Body of pancreas (tissue), 4 donors: ENCODE measurements around the gene AKAP8. TPM values are rescaled to one million over a fixed set of nuclear protein-coding genes. Genes with fewer than 3 reads are reported as not detected.
"Not testable (repeated sequence)": the region's sequence is repeated elsewhere in the genome, so short reads cannot be mapped to it uniquely, and the experiment has no call there.

Experiments used
- ATAC-seq: fragments of 150-250 bp; one replicate; pipeline ENCODE4 v1.9.1; 2016
- DNase-seq, 4 donors: peaks; one replicate each; pipeline ENCODE4 v3.0.0-alpha.2; 2019
- H3K27ac ChIP-seq, 4 donors: fragments of 200-600 bp; sonication (generic); 1 replicate in 3 of 4; 2 replicates in 1 of 4; pipeline versions ENCODE4 v1.5.1 to v1.6.1; 2016 to 2019; ENCODE audit warnings: mild to moderate bottlenecking in 1 of 4, mixed read lengths in 1 of 4, moderate library complexity in 1 of 4
- H3K27me3 ChIP-seq, 2 donors: fragments of 200-600 bp; sonication (generic); one replicate each; pipeline ENCODE4 v1.6.0; 2016; ENCODE audit warnings: mild to moderate bottlenecking in 1 of 2
- H3K36me3 ChIP-seq, 2 donors: fragments of 200-600 bp; sonication (generic); replicated peaks in 1 of 2; 2 replicates each; pipeline ENCODE4 v1.5.1; 2016; ENCODE audit warnings: low read depth in 2 of 2; ENCODE audit not compliant: insufficient read depth in 1 of 2
- H3K4me1 ChIP-seq: fragments of 200-600 bp; sonication (generic); one replicate; pipeline ENCODE4 v1.6.0; 2016
- H3K4me3 ChIP-seq, 2 donors: fragments of 200-600 bp; sonication (generic); 1 replicate in 1 of 2; 2 replicates in 1 of 2; pipeline ENCODE4 v1.5.1; 2016 to 2019
- H3K9me3 ChIP-seq, 3 donors: fragments of 200-600 bp; sonication (generic); 1 replicate in 2 of 3; 2 replicates in 1 of 3; pipeline ENCODE4 v1.5.1; 2016
- POLR2A ChIP-seq, 3 donors: fragments of 450-650 bp; IDR thresholded peaks; one replicate each; pipeline ENCODE4 v1.6.1; 2016; ENCODE audit warnings: antibody characterized with exemption in 3 of 3, mild to moderate bottlenecking in 2 of 3
- WGBS, 2 donors: methylation state at CpG; one replicate each; pipeline ENCODE4 v1.1.5; 2017; 5-methylcytosine and 5-hydroxymethylcytosine counted together
- intact Hi-C: fragments of 100-400 bp; cut with DNase I; formaldehyde crosslinking; loops from one replicate; pipeline ENCODE4 v1.15.1; 2023
- total RNA-seq, 2 donors: library from RNA; depleted of rRNA; stranded (reverse); fragments of >200 nt; gene quantifications; one replicate each; pipeline ENCODE4 v1.1.0, GENCODE V29; 2016
- TF ChIP-seq, protein P1 (sequence below), 7 experiments: fragments of 450-650 bp in 4 of 7; fragments of 200-600 bp in 3 of 7; sonication (generic) in 3 of 7; IDR thresholded peaks; one replicate each; pipeline ENCODE4 v1.5.1; 2016 to 2019; ENCODE audit warnings: antibody characterized with exemption in 7 of 7

AKAP8 gene
- total RNA-seq, 2 donors from 2014 or later = 11.2 to 19.4 TPM

GRCh38 chr19:15397782-15398181 lies 18.2 kb upstream of the AKAP8 start:
- ATAC-seq (no peak), DNase-seq (no peak)
- H3K27me3 ChIP-seq = no peaks in the 10 kb centered on the region
- 75 to 86% methylated on average over 11 of the region's 11 CpGs for WGBS, 2 donors
- no peak overlapping the region for H3K4me3 ChIP-seq
- H3K4me1 ChIP-seq = no peaks in the 10 kb centered on the region
- H3K27ac ChIP-seq = no peak overlapping the region
- no peak for TF ChIP-seq POLR2A (IDR thresholded peaks at IDR 0.05)
- TF ChIP-seq, protein P1, sequence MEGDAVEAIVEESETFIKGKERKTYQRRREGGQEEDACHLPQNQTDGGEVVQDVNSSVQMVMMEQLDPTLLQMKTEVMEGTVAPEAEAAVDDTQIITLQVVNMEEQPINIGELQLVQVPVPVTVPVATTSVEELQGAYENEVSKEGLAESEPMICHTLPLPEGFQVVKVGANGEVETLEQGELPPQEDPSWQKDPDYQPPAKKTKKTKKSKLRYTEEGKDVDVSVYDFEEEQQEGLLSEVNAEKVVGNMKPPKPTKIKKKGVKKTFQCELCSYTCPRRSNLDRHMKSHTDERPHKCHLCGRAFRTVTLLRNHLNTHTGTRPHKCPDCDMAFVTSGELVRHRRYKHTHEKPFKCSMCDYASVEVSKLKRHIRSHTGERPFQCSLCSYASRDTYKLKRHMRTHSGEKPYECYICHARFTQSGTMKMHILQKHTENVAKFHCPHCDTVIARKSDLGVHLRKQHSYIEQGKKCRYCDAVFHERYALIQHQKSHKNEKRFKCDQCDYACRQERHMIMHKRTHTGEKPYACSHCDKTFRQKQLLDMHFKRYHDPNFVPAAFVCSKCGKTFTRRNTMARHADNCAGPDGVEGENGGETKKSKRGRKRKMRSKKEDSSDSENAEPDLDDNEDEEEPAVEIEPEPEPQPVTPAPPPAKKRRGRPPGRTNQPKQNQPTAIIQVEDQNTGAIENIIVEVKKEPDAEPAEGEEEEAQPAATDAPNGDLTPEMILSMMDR (IDR thresholded peaks at IDR 0.05) = no peak
- intact Hi-C loops = no loop called here
- no peaks in the 10 kb centered on the region for H3K9me3 ChIP-seq
- peaks cover 39 to 43% of the 10 kb centered on the region in 2 donors for H3K36me3 ChIP-seq

DNA sequence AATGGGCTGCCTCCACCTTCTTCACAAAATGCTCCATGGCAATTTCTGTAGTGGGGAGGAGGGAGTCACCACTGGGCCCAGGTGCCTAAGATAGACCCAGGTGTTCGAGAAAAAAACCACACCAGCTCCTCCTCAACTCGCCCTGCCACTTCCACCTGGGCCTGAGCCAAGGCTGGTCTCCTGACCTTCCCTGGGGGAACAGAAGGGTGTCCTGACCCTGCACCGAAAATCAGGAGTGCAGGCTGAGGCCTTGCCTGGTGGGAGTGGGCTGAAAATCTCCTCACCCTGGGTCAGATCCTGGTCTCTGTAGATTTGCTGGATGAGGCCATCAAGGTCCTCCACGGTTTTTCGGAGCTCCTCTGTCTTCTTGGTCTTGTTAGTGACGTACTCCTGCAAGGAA lies 17.6 kb upstream of the AKAP8 start:
- no peak overlapping the region for H3K27ac ChIP-seq
- intact Hi-C loops = no loop called here
- no peaks in the 10 kb centered on the region for H3K9me3 ChIP-seq
- ATAC-seq (no peak), DNase-seq (no peak)
- no peaks in the 10 kb centered on the region for H3K27me3 ChIP-seq
- no peaks in the 10 kb centered on the region for H3K4me1 ChIP-seq
- 83 to 100% methylated on average over 1 to 6 of the region's 6 CpGs for WGBS, 2 donors
- no peak overlapping the region for H3K4me3 ChIP-seq
- peaks cover 39 to 41% of the 10 kb centered on the region in 2 donors for H3K36me3 ChIP-seq
- TF ChIP-seq POLR2A (IDR thresholded peaks at IDR 0.05) = no peak
- TF ChIP-seq, protein P1 (IDR thresholded peaks at IDR 0.05) = no peak

GRCh38 chr19:15396436-15396835 lies 16.8 kb upstream of the AKAP8 start:
- no peak overlapping the region for H3K27ac ChIP-seq
- H3K4me1 ChIP-seq = no peaks in the 10 kb centered on the region
- no peak for ATAC-seq
- no peak overlapping the region for H3K4me3 ChIP-seq
- TF ChIP-seq POLR2A (IDR thresholded peaks at IDR 0.05) = no peak
- TF ChIP-seq, protein P1 (IDR thresholded peaks at IDR 0.05) = no peak
- intact Hi-C loops = no loop called here
- 97 to 98% methylated on average over 3 of the region's 3 CpGs for WGBS, 2 donors
- peaks cover 39 to 44% of the 10 kb centered on the region in 2 donors for H3K36me3 ChIP-seq
- no peaks in the 10 kb centered on the region for H3K9me3 ChIP-seq
- DNase-seq = no peak
- no peaks in the 10 kb centered on the region for H3K27me3 ChIP-seq

DNA sequence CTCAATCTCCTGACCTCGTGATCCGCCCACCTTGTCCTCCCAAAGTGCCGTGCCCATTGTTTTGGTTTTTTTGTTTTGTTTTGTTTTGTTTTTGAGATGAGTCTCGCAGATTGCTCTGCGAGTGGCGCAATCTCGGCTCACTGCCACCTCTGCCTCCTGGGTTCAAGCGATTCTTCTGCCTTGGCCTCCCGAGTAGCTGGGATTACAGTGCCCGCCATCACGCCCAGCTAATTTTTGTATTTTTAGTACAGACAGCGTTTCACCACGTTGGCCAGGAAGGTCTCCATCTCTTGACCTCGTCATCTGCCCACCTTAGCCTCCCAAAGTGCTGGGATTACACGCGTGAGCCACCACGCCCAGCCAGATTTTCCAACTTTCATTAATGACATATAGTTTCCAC lies 15.7 kb upstream of the AKAP8 start:
- DNase-seq, H3K9me3 ChIP-seq, H3K4me3 ChIP-seq, H3K27ac ChIP-seq, H3K27me3 ChIP-seq, intact Hi-C loops, H3K4me1 ChIP-seq, ATAC-seq: not testable (repeated sequence)
- 93% methylated on average over 17 of the region's 17 CpGs for WGBS, 2 donors
- H3K36me3 ChIP-seq = peaks cover 34 to 36% of the 10 kb centered on the region in 2 donors

GRCh38 chr19:15394426-15394825 lies 14.8 kb upstream of the AKAP8 start:
- Histone ChIP-seq H3K9me3 (no peaks in the 10 kb centered on the region), H3K4me1 (no peaks in the 10 kb centered on the region), H3K36me3 (peaks cover 30 to 31% of the 10 kb centered on the region in 2 donors), H3K27me3 (no peaks in the 10 kb centered on the region), H3K27ac (no peak overlapping the region), H3K4me3 (no peak overlapping the region)
- WGBS, 2 donors = 86 to 90% methylated on average over 5 of the region's 5 CpGs
- DNase-seq (no peak), ATAC-seq (no peak)
- no peak for TF ChIP-seq POLR2A (IDR thresholded peaks at IDR 0.05)
- intact Hi-C loops = no loop called here

- Histone ChIP-seq H3K4me1 (no peaks in the 10 kb centered on the region), H3K36me3 (peaks cover 25 to 26% of the 10 kb centered on the region in 2 donors), H3K27me3 (no peaks in the 10 kb centered on the region), H3K27ac (no peak overlapping the region), H3K9me3 (no peaks in the 10 kb centered on the region), H3K4me3 (no peak overlapping the region)
- DNase-seq = no peak
- no peak for TF ChIP-seq POLR2A (IDR thresholded peaks at IDR 0.05)
- TF ChIP-seq, protein P1 (IDR thresholded peaks at IDR 0.05) = no peak
- no peak for ATAC-seq
- intact Hi-C loops = no loop called here
Measured at GRCh38 chr19:15393963-15394362, 14.4 kb upstream of the AKAP8 start.
